ENCODE results near the gene NT5C3A.

GRCh38 chr7:33012364-33012763 is 50.2 kb downstream of the NT5C3A start:
- TF ChIP-seq EZH2 (IDR thresholded peaks at IDR 0.05; ENCODE audit: insufficient read depth, poor library complexity, severe bottlenecking) (no peak), EZH2phosphoT487 (IDR thresholded peaks at IDR 0.05; ENCODE audit: insufficient read depth, low read depth) (no peak)
